GM19099 (cell line): ENCODE measurements around the gene CAMKV.

Experiments used
- POLR2A ChIP-seq: IDR thresholded peaks from 3 replicates; pipeline ENCODE4 v1.6.1; 2011; ENCODE audit warnings: low read depth; ENCODE audit not compliant: insufficient read length; ENCODE audit errors: extremely low read depth

CAMKV gene, protein sequence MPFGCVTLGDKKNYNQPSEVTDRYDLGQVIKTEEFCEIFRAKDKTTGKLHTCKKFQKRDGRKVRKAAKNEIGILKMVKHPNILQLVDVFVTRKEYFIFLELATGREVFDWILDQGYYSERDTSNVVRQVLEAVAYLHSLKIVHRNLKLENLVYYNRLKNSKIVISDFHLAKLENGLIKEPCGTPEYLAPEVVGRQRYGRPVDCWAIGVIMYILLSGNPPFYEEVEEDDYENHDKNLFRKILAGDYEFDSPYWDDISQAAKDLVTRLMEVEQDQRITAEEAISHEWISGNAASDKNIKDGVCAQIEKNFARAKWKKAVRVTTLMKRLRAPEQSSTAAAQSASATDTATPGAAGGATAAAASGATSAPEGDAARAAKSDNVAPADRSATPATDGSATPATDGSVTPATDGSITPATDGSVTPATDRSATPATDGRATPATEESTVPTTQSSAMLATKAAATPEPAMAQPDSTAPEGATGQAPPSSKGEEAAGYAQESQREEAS

DNA sequence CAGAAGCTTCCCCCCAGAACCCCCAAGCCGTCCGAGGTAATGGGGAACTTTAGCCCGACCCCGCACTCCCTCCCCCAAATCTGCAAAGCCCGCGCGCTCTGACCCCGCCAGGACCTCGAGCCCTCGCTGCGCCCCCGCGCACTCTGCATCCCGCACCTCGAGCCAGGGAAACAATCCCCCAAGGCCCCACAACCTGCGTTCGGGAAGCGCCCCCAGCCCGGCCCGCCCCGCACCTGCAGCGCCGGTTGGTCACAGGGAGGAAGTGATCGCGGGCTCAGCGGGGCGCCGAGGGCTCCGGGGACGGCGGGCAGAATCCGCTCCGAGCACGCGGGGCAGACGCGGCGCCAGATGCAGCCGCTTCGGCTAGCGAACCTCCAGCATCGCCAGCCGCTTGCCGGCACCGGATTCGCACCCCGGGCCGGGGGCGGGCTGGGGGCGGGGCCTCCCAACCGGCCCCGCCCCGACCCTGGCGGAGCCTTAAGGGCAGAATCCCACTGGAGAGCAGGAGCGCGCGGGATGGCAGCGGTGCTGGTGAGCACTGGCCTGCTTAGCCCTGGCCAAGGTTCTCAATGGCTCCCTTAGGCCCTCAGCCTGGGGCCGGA is at the start of gene CAMKV:
Gene CAMKV, minus strand, starts transcription at position 382 of the 602 bp plus-strand sequence. CDS start 7,518 bp downstream, outside the sequence.
- no peak for TF ChIP-seq POLR2A

DNA sequence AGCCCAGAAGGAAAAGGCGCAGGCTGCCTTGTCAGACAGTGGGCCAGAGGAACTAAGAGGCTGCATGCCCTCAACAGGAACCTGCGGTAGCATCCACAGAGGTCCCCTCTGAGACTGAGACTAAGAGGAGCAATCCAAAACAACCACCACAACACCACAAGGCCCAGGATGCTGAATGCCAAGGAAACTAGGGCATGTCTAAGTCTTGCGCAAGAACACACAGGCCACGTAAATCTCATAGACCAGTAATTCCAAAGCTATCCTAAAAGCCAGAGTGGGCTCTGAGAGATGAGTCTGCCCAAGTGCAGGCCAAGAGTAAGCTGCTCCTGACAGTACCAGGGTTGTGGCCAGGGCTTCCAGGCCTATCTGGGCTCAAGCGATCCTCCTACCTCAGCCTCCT is 47.0 kb upstream of the CAMKV start:
- TF ChIP-seq POLR2A: no peak

DNA sequence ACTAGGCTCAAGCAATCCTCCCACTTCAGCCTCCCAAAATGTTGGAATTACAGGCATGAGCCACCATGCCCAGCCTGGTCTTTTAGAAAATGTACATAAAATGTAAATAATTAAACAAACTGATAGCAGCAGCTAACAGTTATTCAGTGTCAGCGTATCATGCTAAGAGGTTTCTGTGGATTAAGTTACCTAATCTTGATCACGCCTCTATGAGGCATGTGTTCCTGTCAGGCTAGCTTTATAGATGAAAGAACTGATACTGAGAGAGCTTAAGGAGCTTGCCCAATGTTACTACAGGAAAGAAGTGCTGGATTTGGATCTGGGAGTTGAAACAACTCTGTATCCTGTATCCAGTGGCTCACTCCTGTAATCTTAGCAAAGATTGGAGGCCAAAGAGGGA is 45.2 kb upstream of the CAMKV start:
- no peak for TF ChIP-seq POLR2A

DNA sequence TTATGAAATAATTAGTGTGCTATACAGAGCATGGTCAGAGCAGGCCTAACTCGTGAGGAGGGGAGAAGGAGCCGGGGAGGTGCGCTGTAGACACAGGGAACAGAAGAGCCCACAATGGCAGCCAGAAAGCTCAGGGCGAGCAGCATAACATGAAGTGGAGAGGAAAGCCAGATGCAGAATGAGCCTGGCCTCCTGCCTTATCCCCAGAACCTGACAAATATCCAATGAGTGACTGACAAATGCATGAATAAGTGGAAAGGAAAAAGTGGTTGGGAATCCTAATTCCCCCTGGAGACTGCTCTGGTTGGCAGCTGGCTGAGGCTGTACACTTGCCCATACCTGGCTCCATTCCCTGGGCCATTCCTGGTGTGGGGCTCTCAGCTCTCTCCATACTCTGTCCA is 43.2 kb upstream of the CAMKV start:
- no peak for TF ChIP-seq POLR2A

DNA sequence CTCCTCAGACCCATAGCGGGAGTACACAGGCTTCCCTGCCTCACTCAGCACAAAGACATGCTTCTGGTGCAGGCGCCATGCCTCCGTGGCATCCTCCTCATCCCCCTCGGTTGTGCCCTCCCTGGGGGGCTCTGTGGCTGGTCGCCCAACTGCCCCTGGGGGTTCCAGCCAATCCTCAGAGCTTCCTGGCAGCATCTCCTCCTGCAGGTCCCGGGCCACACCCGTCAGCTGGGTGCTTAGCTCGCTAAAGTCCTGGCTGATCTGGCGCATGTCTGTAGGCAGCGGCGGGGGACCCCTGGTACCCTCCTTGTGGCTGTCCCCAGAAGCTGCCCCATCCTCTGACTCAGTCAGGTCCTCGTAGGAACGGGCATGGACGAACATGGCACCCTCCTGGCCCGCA is 41.9 kb upstream of the CAMKV start:
- no peak for TF ChIP-seq POLR2A

DNA sequence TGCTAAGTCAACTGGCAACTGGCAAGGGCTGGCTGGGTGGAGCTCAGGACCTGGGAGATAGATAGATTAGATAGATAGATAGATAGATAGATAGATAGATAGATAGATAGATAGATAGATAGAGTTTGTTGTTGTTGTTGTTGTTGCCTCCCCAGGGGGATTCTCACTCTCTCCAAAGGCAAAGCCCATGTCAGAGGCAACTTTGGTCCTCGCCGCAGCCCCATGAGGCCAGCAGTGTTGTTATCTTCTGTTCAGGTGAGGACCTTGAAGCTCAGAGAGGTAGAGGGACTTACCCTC is 41.4 kb upstream of the CAMKV start:
- TF ChIP-seq POLR2A: no peak

DNA sequence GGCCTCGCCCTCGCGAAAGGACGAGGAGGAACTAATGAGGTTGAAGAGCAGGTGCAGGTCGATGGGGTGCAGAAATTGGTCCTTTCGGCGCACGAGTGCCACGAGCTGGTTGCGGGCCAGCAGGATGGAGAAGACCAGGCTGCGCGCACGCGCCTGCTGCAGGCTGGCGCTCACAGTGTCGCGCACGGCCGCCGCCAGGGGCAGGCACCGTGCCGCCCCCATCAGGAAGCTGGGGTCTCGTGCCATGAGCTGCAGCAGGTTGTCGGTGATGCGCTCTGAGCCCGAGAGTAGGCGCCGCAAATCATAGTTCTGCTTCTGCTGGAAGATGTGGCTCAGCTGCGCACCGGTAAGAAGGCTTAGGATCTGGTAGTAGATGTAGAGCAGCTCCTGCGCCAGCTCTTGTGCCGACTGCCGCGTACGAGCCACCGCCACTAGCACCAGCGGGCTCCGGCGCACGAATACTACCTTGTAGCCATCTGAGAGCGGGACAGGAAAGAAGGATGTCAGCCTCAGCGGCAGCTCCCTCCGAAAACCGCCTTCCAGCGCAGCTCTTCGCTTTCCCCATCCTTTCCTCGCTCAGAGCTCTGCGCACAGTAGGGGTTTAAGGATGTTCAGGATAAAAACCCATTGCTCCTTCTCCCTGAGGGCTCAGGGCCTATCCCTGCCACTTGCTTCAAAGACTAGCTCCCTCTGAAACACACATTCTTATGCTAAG is 40.9 kb upstream of the CAMKV start:
- no peak for TF ChIP-seq POLR2A

DNA sequence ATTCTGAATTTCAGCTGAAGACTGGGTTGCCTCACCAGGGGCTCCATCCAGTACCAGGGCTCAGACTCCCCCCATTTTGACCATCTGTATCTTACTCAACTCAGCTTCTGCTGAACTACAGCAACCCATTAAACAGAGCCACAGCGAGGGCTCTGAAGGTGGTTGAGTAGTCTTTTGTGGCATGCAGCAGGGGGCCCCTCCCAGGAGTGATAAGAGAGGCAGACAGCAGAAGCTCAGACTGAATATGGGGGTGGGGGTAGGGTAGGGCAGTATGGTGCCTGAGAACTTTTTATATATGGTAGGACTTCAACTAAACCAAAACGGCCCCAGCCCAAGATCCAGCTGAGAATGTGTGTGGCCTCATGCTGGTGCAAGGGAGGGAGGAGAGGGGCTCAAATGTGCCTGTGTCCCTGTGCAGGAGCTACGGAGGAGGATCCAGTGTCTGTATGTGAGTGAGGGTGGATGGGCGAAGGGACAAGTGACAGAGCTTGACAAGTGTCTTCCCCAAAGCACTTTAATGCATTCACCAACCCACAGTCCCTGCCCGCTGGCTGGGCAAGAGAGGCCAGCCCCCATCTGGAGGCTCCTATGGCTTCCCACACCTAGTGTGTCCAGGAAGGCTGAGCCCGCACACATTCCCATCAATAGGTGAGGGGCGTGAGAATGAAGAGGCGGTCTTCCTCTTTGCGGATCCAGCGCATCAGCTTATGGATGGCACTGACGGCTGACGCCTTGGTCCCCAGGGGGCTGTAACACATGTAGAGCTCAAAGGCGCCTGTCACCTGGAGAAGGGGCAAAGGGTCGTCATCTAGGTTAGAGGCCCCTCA is 38.9 kb upstream of the CAMKV start:
- no peak for TF ChIP-seq POLR2A

DNA sequence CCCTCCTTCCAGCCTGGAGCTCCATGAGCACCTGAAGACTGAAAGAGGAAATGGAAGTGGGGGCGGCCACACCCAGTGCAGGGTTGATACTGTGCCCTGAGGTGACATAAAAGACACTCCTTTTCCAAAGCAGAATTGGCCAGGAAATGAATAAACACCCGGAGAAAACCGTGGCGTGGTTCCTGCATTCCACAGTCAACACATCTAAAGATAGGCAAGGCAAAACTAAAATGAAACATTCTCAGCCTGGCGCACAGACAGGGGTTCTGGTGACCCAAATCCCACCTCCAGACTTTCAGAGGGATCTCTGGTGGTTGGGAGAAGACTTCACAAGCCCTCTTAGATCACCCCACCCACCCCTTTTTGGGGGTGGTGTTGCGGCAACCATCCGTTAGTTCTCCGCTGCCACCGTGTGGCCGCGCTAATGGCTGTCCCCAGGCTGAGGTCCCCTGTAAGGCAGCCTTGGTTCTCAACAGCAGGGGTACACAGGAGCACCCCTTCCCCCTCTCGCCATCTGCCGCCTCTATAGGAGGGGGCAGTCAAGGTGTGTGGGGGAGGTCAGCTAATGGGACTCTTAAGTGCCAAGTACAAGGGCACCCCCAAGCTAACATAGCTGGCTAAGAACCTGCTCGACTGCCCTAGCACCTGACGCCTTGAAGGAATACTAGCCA is 36.5 kb upstream of the CAMKV start:
- no peak for TF ChIP-seq POLR2A

DNA sequence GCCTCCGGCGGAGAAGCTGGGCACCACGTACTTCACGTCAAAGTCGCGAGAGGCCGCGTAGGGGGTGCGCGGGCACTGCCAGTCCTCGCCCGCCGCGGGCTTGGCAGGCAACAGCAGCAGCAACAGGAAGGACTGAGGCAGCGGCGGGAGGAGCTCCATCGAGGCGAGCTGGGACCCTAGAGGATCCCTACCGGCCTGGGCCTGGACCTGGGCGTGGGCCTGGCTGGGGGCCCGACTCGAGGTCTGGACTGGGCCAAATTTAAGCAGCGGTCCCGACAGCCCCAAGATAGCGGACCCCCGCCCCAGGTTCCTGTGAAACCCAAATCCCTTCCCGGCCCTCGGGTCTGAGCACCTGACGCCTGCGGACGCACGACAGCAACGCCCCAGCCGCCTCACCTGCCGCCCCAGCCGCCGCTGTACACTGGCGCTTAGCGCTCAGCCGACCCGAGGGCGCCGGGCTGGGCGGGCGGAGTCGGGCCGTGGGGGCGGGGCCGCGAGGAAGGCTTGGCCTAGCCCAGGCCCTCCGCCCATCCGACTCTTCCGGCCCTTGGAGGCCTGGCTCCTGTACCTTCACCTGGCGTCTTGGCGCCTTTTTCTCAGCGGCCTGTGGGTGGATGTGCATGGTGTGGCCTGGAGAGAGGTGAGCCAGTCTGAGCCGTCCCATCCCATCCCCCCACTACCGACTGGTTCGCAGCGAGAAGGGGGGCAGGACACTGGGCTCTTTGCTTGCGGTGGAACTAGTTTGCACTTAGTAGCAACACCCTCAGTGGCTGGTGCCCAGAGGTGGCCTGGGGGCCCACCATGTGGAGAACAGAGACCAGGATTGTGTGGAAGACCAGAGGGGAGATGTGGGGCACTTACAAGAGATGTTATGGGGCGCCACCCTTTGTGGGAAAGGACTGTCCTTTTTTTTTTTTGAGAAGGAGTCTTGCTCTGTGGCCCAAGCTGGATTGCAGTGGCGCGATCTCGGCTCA is 34.0 kb upstream of the CAMKV start, which contains the start of gene MST1R:
Gene MST1R, minus strand, starts transcription at position 423 of the 974 bp plus-strand sequence. Its CDS starts 264 bp downstream, at position 159.
- peak; percentile 64 for TF ChIP-seq POLR2A

DNA sequence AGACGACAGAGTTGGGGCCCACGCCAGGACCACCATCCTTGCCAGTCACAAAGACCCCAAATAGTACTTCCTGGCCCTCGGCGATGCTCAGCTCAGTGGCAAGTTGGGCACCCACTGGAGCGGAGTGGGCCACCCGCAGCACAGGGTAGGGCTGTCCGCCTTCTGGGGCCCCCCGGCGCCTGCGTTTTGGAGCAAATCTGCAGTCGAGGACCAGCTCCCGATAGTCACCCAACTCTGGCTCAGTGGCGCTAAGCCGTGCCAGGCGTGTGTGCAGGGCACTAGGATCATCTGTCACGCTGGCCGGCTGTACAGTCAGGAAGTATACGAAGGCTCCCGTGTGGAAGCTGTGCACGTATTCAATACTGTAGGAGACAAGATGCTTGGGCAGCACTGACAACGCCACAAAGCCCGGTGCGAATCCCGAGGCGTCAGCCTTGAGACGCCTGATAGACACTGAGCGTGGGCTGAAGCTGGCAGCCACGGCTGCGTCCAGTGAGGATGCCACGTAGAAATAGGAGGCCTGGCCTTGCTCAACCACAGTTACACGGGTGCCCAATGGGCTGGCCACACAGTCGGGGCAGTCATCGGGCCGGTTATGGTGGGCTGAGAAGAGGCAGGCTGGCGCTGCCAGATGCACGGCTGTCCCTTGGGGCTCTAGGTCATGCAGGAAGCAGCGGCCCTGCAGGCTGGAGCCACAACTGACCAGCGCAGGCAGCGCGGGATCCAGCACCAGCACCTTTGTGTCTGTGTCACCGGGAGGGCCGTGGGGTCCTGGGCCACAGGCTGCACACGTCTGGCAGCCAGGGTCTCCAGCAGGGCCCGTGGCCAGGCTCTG is 33.0 kb upstream of the CAMKV start:
- TF ChIP-seq POLR2A: no peak
